ENCODE results near the gene TSPAN15. TPM values are rescaled to one million over a fixed set of nuclear protein-coding genes. Genes with fewer than 3 reads are reported as not detected.
"Not testable (repeated sequence)": the region's sequence is repeated elsewhere in the genome, so short reads cannot be mapped to it uniquely, and the experiment has no call there.

TSPAN15 gene
- total RNA-seq, 2 donors from 2014 or later = 11.0 to 17.3 TPM

GRCh38 chr10:69506834-69507713, 55.8 kb downstream of the TSPAN15 start:
- intact Hi-C loops (cut with DNase I) = loop anchor here (2.0 to 5.0 kb wide), 2 partner anchors 78 to 80 kb away; no protein-coding TSS in a partner anchor
- ATAC-seq (peak; percentile 28 to 36), DNase-seq (no peak)

- ATAC-seq (no peak), DNase-seq (no peak)
- intact Hi-C loops (cut with DNase I) = loop anchor here in 1 of 2 donors (5.0 kb wide), 1 partner anchor 82 kb away; no protein-coding TSS in a partner anchor
Observed at GRCh38 chr10:69508738-69509340, 57.6 kb downstream of the TSPAN15 start.

GRCh38 chr10:69512901-69513300, 61.6 kb downstream of the TSPAN15 start:
- ATAC-seq = no peak

GRCh38 chr10:69513617-69514016, 62.4 kb downstream of the TSPAN15 start:
- intact Hi-C loops (cut with DNase I) = no loop called here
- no peak for DNase-seq
- no peak for ATAC-seq

More at GRCh38 chr10:69512901-69513300, 61.6 kb downstream of the TSPAN15 start:
- no peak for DNase-seq
- intact Hi-C loops (cut with DNase I) = no loop called here

- ATAC-seq = peak; percentile 85 to 90
- intact Hi-C loops (cut with DNase I) = loop anchor here (1.0 to 5.0 kb wide), 2 partner anchors 122 to 124 kb away; no protein-coding TSS in a partner anchor
- DNase-seq = peak; percentile 74
Observed at GRCh38 chr10:69515699-69516259, 64.5 kb downstream of the TSPAN15 start.

GRCh38 chr10:69516316-69516715, 65.1 kb downstream of the TSPAN15 start:
- intact Hi-C loops (cut with DNase I) = loop anchor here in 1 of 2 donors (5.0 kb wide), 1 partner anchor 121 kb away; no protein-coding TSS in a partner anchor
- peak in 1 of 2 donors; percentile 29 for ATAC-seq
- DNase-seq = no peak

GRCh38 chr10:69516796-69517195, 65.5 kb downstream of the TSPAN15 start:
- DNase-seq (no peak), ATAC-seq (no peak)
- intact Hi-C loops (cut with DNase I) = loop anchor here in 1 of 2 donors (5.0 kb wide), 1 partner anchor 121 kb away; no protein-coding TSS in a partner anchor

- ATAC-seq (no peak), DNase-seq (no peak)
- intact Hi-C loops (cut with DNase I) = loop anchor here in 1 of 2 donors (5.0 kb wide), 1 partner anchor 120 kb away; no protein-coding TSS in a partner anchor
Observed at GRCh38 chr10:69517271-69517848, 66.1 kb downstream of the TSPAN15 start.

GRCh38 chr10:69527961-69528360, 76.7 kb downstream of the TSPAN15 start:
- intact Hi-C loops (cut with DNase I) = no loop called here
- ATAC-seq (no peak), DNase-seq (no peak)

- DNase-seq (no peak), ATAC-seq (no peak)
- intact Hi-C loops (cut with DNase I) = no loop called here
Observed at GRCh38 chr10:69533658-69534057, 82.4 kb downstream of the TSPAN15 start.

GRCh38 chr10:69536521-69536920, 85.3 kb downstream of the TSPAN15 start:
- intact Hi-C loops (cut with DNase I); DNase-seq; ATAC-seq: not testable (repeated sequence)

GRCh38 chr10:69537449-69537848, 86.2 kb downstream of the TSPAN15 start:
- DNase-seq (no peak), ATAC-seq (no peak)
- intact Hi-C loops (cut with DNase I) = no loop called here

- DNase-seq (no peak), ATAC-seq (no peak)
- intact Hi-C loops (cut with DNase I) = no loop called here
Observed at GRCh38 chr10:69538461-69538860, 87.2 kb downstream of the TSPAN15 start.

GRCh38 chr10:69541463-69541862, 90.2 kb downstream of the TSPAN15 start:
- no peak for ATAC-seq

GRCh38 chr10:69549959-69550358, 98.7 kb downstream of the TSPAN15 start:
- intact Hi-C loops (cut with DNase I) = no loop called here
- ATAC-seq = no peak
- no peak for DNase-seq

More at GRCh38 chr10:69541463-69541862, 90.2 kb downstream of the TSPAN15 start:
- intact Hi-C loops (cut with DNase I) = no loop called here
- DNase-seq = no peak

- ATAC-seq = no peak
- intact Hi-C loops (cut with DNase I) = no loop called here
- no peak for DNase-seq
Observed at GRCh38 chr10:69552268-69552667, 101.0 kb downstream of the TSPAN15 start.

- no peak for DNase-seq
- ATAC-seq = no peak
- intact Hi-C loops (cut with DNase I) = no loop called here
Observed at GRCh38 chr10:69553328-69553727, 102.1 kb downstream of the TSPAN15 start.

GRCh38 chr10:69554611-69555010, 103.3 kb downstream of the TSPAN15 start:
- ATAC-seq (no peak), DNase-seq (no peak)
- intact Hi-C loops (cut with DNase I) = no loop called here

Data from left cardiac atrium (tissue), 4 donors.